ENCODE measurements around the gene ADAMTS9. TPM values are rescaled to one million over a fixed set of nuclear protein-coding genes. Genes with fewer than 3 reads are reported as not detected.

ADAMTS9 gene
- total RNA-seq, 1 donor from 2014 or later = 74.1 TPM

DNA sequence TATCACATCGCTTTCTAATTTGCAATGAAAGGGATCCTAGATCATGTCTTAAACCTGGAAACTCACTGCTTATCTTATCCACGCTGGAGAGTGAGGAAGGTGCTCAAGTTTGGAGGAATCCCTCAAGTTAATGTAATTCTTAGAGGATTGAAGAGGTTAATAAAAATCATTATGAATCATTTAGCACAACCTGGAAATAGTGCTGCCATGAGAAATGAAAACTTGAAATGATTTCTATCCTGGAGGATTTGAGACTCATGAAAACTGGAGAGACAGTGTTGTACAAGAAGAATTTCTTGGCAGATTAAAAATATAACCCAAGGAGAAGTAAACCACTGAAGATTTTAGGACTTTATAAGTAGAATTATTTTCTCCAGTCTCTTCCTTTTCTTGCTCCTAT is 125.9 kb downstream of the ADAMTS9 start:
- Histone ChIP-seq H3K36me3 (peaks cover 3 to 18% of the 10 kb centered on the region in 2 donors), H3K27ac (peak overlapping the region; percentile 41 to 72), H3K4me3 (peak overlapping the region; percentile 24 to 66), H3K4me1 (peaks cover 0 to 3% of the 10 kb centered on the region in 2 donors), H3K27me3 (no peaks in the 10 kb centered on the region), H3K9me3 (no peaks in the 10 kb centered on the region)
- intact Hi-C loops (cut with DNase I) = no loop called here
- TF ChIP-seq, protein P1, sequence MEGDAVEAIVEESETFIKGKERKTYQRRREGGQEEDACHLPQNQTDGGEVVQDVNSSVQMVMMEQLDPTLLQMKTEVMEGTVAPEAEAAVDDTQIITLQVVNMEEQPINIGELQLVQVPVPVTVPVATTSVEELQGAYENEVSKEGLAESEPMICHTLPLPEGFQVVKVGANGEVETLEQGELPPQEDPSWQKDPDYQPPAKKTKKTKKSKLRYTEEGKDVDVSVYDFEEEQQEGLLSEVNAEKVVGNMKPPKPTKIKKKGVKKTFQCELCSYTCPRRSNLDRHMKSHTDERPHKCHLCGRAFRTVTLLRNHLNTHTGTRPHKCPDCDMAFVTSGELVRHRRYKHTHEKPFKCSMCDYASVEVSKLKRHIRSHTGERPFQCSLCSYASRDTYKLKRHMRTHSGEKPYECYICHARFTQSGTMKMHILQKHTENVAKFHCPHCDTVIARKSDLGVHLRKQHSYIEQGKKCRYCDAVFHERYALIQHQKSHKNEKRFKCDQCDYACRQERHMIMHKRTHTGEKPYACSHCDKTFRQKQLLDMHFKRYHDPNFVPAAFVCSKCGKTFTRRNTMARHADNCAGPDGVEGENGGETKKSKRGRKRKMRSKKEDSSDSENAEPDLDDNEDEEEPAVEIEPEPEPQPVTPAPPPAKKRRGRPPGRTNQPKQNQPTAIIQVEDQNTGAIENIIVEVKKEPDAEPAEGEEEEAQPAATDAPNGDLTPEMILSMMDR (IDR thresholded peaks at IDR 0.05) = no peak
- DNase-seq (ENCODE audit: low spot score in 2 of 2) = no peak

DNA sequence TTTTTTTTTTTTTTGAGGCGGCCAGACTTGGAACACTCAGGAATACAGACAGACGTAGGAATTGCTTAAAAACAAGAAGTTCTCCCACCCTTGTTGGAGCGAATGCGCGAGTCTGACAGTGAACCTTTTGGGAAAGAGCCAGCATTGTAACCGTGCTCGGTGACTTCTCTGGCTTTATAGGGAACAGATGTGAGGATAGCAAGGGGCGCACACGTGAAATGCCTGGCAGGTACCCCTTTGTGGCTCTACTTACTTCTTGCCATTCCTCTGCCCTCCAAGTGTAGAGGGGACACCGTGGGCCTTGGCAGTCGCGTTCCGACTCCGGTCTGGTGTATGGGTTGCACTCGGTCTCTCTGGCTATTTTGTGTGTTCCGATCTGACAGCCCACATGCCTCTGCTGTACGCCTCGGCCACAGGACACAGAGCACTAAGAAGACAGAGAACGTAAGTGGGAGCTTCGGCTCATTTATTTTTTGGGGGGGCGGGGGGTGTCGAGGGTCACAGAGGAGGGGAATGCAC is 126.4 kb downstream of the ADAMTS9 start:
- intact Hi-C loops (cut with DNase I) = no loop called here
- peak overlapping the region; percentile 24 to 66 for H3K4me3 ChIP-seq
- no peak for DNase-seq (ENCODE audit: low spot score in 2 of 2)
- H3K27me3 ChIP-seq = no peaks in the 10 kb centered on the region
- H3K36me3 ChIP-seq = peaks cover 3 to 20% of the 10 kb centered on the region in 2 donors
- no peaks in the 10 kb centered on the region for H3K9me3 ChIP-seq
- TF ChIP-seq, protein P1 (IDR thresholded peaks at IDR 0.05) = no peak
- H3K4me1 ChIP-seq = peaks cover 0 to 3% of the 10 kb centered on the region in 2 donors
- peak overlapping the region; percentile 41 to 72 for H3K27ac ChIP-seq

DNA sequence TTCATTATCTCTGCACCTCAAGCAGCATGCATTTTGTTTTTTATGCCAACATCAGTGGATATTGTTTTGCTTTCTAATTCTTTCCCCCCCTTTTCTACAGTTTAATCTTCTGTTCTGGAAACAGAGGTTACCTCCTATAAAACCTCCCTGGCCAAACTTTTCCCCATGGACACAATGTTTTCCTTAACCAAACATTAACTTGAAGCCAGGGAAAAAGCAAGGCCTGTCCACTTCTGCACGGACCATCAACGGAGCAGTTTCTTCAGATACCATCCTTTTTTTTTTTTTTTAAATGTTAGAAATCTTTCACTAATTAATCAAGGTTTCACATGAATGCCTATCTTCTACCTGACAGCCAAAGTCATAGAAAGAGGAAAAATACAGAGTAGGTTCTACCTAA is 127.0 kb downstream of the ADAMTS9 start:
- Histone ChIP-seq H3K27ac (peak overlapping the region; percentile 41 to 72), H3K27me3 (no peaks in the 10 kb centered on the region), H3K9me3 (no peaks in the 10 kb centered on the region), H3K4me1 (peaks cover 0 to 3% of the 10 kb centered on the region in 2 donors), H3K4me3 (peak overlapping the region in 1 of 2 donors; percentile 66), H3K36me3 (peaks cover 3 to 20% of the 10 kb centered on the region in 2 donors)
- intact Hi-C loops (cut with DNase I) = no loop called here
- DNase-seq (ENCODE audit: low spot score in 2 of 2) = no peak
- TF ChIP-seq, protein P1 (IDR thresholded peaks at IDR 0.05) = no peak

DNA sequence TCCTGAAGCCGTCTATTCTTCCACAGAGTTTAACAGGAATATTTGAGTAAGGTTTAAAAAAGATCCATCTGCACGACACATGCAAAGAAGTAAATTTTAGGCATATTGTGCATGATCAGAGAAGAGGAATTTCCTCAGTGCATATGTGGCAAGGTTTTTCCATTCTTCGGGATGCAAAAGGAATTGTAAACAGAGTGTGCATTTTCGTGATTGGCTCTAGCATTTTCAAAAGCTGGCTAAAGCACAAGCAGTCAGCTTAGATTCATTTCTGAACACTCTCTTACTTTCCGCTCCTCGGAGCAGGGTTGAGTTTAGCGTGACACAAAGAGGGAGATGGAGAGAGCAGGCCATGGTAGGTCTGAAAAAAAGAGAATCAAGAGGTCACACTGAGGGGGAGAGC is 128.2 kb downstream of the ADAMTS9 start:
- Histone ChIP-seq H3K4me1 (peaks cover 0 to 3% of the 10 kb centered on the region in 2 donors), H3K27ac (no peak overlapping the region), H3K36me3 (peaks cover 3 to 28% of the 10 kb centered on the region in 2 donors), H3K27me3 (no peaks in the 10 kb centered on the region), H3K4me3 (no peak overlapping the region), H3K9me3 (no peaks in the 10 kb centered on the region)
- intact Hi-C loops (cut with DNase I) = no loop called here
- TF ChIP-seq, protein P1 (IDR thresholded peaks at IDR 0.05) = no peak
- no peak for DNase-seq (ENCODE audit: low spot score in 2 of 2)

DNA sequence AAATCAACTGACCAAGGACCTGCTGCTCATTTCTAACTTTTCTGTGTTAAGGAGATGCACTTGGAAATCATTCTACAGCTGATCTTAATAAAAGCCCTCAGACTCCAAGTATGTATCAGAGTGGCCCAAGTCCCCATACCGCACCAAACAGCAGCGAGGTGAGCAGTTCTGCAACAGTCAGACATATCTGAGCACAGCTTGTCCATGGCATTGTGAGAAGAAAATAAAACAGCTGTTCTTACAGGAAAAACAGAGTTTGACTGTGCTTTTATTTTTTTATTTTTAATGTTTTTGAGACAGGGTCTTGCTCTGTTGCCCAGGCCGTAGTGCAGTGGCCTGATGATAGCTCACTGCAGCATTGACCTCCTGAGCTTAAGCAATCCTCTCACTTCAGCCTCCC is 131.8 kb downstream of the ADAMTS9 start:
- no peak for DNase-seq (ENCODE audit: low spot score in 2 of 2)
- H3K4me3 ChIP-seq = no peak overlapping the region
- TF ChIP-seq, protein P1 (IDR thresholded peaks at IDR 0.05) = no peak
- H3K9me3 ChIP-seq = no peaks in the 10 kb centered on the region
- no peak overlapping the region for H3K27ac ChIP-seq
- H3K4me1 ChIP-seq = no peaks in the 10 kb centered on the region
- peaks cover 3 to 35% of the 10 kb centered on the region in 2 donors for H3K36me3 ChIP-seq
- no peaks in the 10 kb centered on the region for H3K27me3 ChIP-seq
- intact Hi-C loops (cut with DNase I) = no loop called here

DNA sequence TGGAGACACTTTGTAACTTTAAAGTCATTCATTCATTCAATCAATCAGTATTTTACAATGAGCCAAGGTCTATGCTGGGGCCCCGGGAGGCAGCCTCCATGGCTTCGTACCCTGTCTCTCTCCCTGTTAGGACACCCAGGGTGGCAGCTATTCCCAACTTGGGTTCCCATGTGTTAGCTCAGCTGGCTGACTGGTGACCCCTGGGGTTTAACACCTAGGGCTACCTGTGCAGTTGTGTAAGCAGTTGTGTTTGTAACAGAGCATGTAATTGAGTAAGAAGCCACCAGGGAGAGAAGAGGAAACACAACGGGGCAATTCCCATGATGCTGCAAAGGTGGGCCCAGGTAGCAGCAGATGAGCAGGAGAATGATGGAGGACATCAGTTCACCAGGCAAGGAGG is 132.4 kb downstream of the ADAMTS9 start:
- DNase-seq (ENCODE audit: low spot score in 2 of 2) = no peak
- TF ChIP-seq, protein P1 (IDR thresholded peaks at IDR 0.05) = no peak

More for the DNA sequence above, 132.4 kb downstream of the ADAMTS9 start:
- H3K4me1 ChIP-seq = no peaks in the 10 kb centered on the region
- peaks cover 3 to 42% of the 10 kb centered on the region in 2 donors for H3K36me3 ChIP-seq
- no peaks in the 10 kb centered on the region for H3K9me3 ChIP-seq
- H3K27ac ChIP-seq = no peak overlapping the region
- no peak overlapping the region for H3K4me3 ChIP-seq
- intact Hi-C loops (cut with DNase I) = no loop called here
- no peaks in the 10 kb centered on the region for H3K27me3 ChIP-seq

Measured in ascending aorta (tissue), 2 donors.